OCI-LY1 (cell line): ENCODE measurements around the gene SLC16A3.
"Not testable (repeated sequence)": the region's sequence is repeated elsewhere in the genome, so short reads cannot be mapped to it uniquely, and the experiment has no call there.

Experiments used
- H2AFZ ChIP-seq: fragments of 200-600 bp; sonication (generic), shearing (Covaris generic); 2 replicates; pipeline ENCODE4 v1.6.0; 2014; ENCODE audit warnings: antibody characterized with exemption, mild to moderate bottlenecking, low read length
- H3F3A ChIP-seq: fragments of 200-600 bp; sonication (generic), shearing (Covaris generic); 2 replicates; pipeline ENCODE4 v1.6.0; 2014; ENCODE audit warnings: mild to moderate bottlenecking, antibody characterized with exemption, low read length, moderate library complexity; ENCODE audit not compliant: insufficient read depth
- H3K27ac ChIP-seq: fragments of 200-600 bp; sonication (generic); 2 replicates; pipeline ENCODE4 v1.5.1; 2014; ENCODE audit warnings: low read length, mixed run types, mild to moderate bottlenecking, low read depth; ENCODE audit not compliant: poor library complexity, severe bottlenecking
- H3K27me3 ChIP-seq: fragments of 200-600 bp; sonication (generic); 2 replicates; pipeline ENCODE4 v1.6.0; 2014; ENCODE audit warnings: antibody characterized with exemption, mild to moderate bottlenecking, low read length, moderate library complexity; ENCODE audit not compliant: insufficient read depth
- H3K36me3 ChIP-seq: fragments of 200-600 bp; sonication (generic); 2 replicates; pipeline ENCODE4 v1.6.1; 2014; ENCODE audit warnings: mild to moderate bottlenecking, antibody characterized with exemption, low read length, moderate library complexity, mixed read lengths; ENCODE audit not compliant: insufficient read depth
- H3K4me1 ChIP-seq: fragments of 200-600 bp; sonication (generic); 2 replicates; pipeline ENCODE4 v1.5.1; 2014; ENCODE audit warnings: mild to moderate bottlenecking, low read length, moderate library complexity; ENCODE audit not compliant: insufficient read depth, severe bottlenecking
- H3K4me2 ChIP-seq: fragments of 200-600 bp; sonication (generic), shearing (Covaris generic); 2 replicates; pipeline ENCODE4 v1.6.1; 2014; ENCODE audit warnings: low read length
- H3K4me3 ChIP-seq: fragments of 200-600 bp; sonication (generic); 2 replicates; pipeline ENCODE4 v1.5.1; 2014; ENCODE audit warnings: low read length, low read depth, mild to moderate bottlenecking, mixed read lengths; ENCODE audit not compliant: poor library complexity, severe bottlenecking
- H3K79me2 ChIP-seq: fragments of 200-600 bp; shearing (Covaris generic); 2 replicates; pipeline ENCODE4 v1.6.1; 2016; ENCODE audit warnings: mixed run types, low read length, mixed read lengths; ENCODE audit not compliant: insufficient read depth
- H3K9ac ChIP-seq: fragments of 200-600 bp; sonication (generic), shearing (Covaris generic); 2 replicates; pipeline ENCODE4 v1.6.1; 2014; ENCODE audit warnings: mild to moderate bottlenecking, low read length, mixed read lengths
- H3K9me2 ChIP-seq: fragments of 200-600 bp; sonication (generic), shearing (Covaris generic); 2 replicates; pipeline ENCODE4 v1.6.1; 2014; ENCODE audit warnings: low read depth, mild to moderate bottlenecking, low read length, mixed read lengths
- H3K9me3 ChIP-seq: fragments of 200-600 bp; shearing (Covaris generic); 2 replicates; pipeline ENCODE4 v1.6.1; 2014; ENCODE audit warnings: low read length, mixed read lengths
- H4K20me1 ChIP-seq: fragments of 200-600 bp; sonication (generic), shearing (Covaris generic); 2 replicates; pipeline ENCODE4 v1.6.0; 2016; ENCODE audit warnings: mild to moderate bottlenecking, low read length; ENCODE audit not compliant: insufficient read depth
- CTCF ChIP-seq: fragments of 200-600 bp; sonication (generic), shearing (Covaris generic); IDR thresholded peaks from 2 replicates; pipeline ENCODE4 v1.5.1; 2017; ENCODE audit warnings: mild to moderate bottlenecking, antibody characterized with exemption, low read length, moderate library complexity, mixed read lengths
- EZH2 ChIP-seq: fragments of 200-600 bp; sonication (generic), shearing (Covaris generic); IDR thresholded peaks from 2 replicates; pipeline ENCODE4 v1.8.0; 2017; ENCODE audit warnings: borderline replicate concordance, mixed run types, mild to moderate bottlenecking, antibody characterized with exemption, low read length, moderate library complexity, mixed read lengths

Gene SLC16A3

GRCh38 chr17:82203920-82204319 lies 24.9 kb upstream of the SLC16A3 start:
- Histone ChIP-seq H2AFZ (no peak overlapping the region), H3K36me3 (no peaks in the 10 kb centered on the region), H3K27ac (no peak overlapping the region), H4K20me1 (no peaks in the 10 kb centered on the region), H3K27me3 (peaks cover 3% of the 10 kb centered on the region), H3K9me2 (no peaks in the 10 kb centered on the region), H3K4me3 (no peak overlapping the region), H3K9ac (no peak overlapping the region), H3K4me1 (peaks cover 9% of the 10 kb centered on the region), H3K4me2 (no peak overlapping the region), H3K9me3 (no peaks in the 10 kb centered on the region), H3F3A (no peaks in the 10 kb centered on the region), H3K79me2 (no peaks in the 10 kb centered on the region)
- TF ChIP-seq EZH2: no peak
- TF ChIP-seq CTCF: no peak

DNA sequence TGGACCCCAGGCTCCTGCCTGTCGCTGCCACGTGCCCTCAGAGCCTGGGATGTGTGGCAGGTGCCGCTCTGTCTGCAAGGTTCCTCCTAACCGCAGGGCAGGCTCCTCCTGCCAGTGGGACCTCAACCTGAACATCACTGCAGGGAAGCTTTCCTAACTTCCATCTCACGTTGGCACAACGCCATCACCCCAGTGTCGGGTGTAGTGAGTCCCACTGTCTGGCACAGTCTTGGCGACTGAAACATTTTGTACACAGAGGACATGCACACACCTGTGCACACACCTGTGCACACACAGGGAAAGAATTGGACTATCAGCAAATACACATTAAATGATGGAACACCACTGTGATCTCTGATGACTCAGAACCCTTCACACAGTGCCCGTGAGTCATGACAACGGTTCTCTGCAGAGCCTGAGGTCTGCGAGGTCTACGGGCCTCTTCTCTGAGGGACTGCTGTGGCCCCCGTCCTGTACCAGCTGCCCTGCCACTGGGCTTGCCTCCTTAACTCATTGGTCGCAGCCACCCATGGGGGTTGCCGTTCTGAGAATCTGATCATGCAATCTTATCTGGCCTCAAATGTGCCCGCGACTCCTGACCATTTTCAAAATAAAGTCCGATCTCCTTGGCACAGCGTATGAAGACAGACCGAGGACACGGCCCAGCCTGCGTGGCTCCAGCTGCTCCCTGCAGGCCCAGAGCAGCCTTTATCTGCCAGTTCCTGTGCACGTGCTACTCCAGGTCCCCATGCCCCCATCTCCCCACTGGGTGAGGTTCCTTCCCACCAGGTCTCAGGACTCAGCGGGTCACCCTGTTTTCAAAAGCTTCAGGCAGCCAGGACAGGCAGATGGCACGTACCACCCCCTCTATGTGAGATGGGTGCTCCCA lies 23.8 kb upstream of the SLC16A3 start:
- Histone ChIP-seq H2AFZ (no peak overlapping the region), H3K36me3 (no peaks in the 10 kb centered on the region), H3K9ac (no peak overlapping the region), H3K4me2 (no peak overlapping the region), H3K27me3 (peaks cover 3% of the 10 kb centered on the region), H3K79me2 (no peaks in the 10 kb centered on the region), H3F3A (no peaks in the 10 kb centered on the region), H3K27ac (no peak overlapping the region), H4K20me1 (no peaks in the 10 kb centered on the region), H3K9me2 (no peaks in the 10 kb centered on the region), H3K4me3 (no peak overlapping the region), H3K9me3 (no peaks in the 10 kb centered on the region), H3K4me1 (peaks cover 9% of the 10 kb centered on the region)
- TF ChIP-seq EZH2 (no peak), CTCF (no peak)

DNA sequence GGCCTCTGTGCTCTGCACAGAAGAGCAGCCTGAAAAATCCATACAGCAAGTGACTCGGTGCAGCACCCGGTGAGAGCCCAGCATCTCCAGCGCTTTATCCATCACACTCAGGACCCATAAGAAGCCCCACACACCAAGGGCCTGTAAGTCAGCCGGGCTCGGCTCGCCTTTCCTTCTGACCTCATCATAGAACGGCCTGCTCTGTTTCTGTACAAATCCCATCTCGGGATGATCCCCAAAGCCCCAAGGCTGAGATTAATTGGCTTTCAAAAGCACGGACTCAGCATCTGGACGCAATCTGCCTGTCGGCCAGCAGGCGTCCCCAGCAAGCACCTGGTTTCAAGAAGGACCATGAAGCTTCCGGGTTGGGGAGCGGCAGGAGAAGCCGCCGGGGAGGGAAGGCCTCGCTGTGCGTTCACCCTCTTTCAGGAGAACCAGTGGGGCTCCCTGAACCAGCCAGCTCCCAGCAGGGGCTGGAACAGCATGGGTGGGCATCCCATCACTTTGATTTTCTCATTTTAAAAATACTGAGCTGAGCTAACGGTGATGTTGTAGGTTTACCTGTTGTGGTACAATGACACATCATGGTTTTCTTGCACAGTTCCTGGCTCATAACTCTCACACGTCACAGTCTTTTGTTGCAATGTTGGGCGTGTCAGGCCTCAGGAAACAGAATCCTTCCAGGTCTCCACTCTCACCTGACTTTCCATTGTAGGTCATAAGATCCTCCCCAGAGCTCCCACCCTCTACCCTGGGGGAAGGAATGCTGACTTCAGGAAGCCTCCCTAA lies 22.9 kb upstream of the SLC16A3 start:
- peak overlapping the region; percentile 37; the same call in 1 of the 2 replicates for H3K9ac ChIP-seq
- no peak overlapping the region for H3K27ac ChIP-seq
- H3K36me3 ChIP-seq: no peaks in the 10 kb centered on the region
- H3F3A ChIP-seq: no peaks in the 10 kb centered on the region
- H3K27me3 ChIP-seq: peaks cover 3% of the 10 kb centered on the region
- H3K4me1 ChIP-seq: peaks cover 9% of the 10 kb centered on the region
- no peak overlapping the region for H3K4me3 ChIP-seq
- H3K9me3 ChIP-seq: no peaks in the 10 kb centered on the region
- H3K9me2 ChIP-seq: no peaks in the 10 kb centered on the region
- H4K20me1 ChIP-seq: no peaks in the 10 kb centered on the region
- H3K79me2 ChIP-seq: no peaks in the 10 kb centered on the region
- TF ChIP-seq EZH2 (no peak), CTCF (peak; percentile 90)
- peak overlapping the region; percentile 49 for H3K4me2 ChIP-seq
- H2AFZ ChIP-seq: peak overlapping the region; percentile 2; the same call in 1 of the 2 replicates

DNA sequence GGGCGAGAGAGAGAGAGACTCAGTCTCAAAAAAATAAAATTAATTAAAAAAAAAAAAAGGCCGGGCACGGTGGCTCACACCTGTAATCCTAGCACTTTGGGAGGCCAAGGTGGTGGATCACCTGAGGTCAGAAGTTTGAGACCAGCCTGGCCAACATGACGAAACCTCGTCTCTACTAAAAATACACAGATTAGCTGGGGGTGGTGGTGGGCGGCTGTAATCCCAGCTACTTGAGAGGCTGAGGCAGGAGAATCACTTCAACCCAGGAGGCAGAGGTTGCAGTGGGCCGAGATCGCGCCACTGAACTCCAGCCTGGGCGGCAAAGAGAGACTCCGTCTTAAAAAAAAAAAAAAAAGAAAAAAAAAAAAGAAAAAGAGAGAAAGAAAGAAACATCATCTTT lies 18.2 kb upstream of the SLC16A3 start:
- H3K9me3 ChIP-seq, H3K27ac ChIP-seq, H3K79me2 ChIP-seq, H3K9me2 ChIP-seq, H4K20me1 ChIP-seq, H3F3A ChIP-seq, H3K27me3 ChIP-seq, H3K4me2 ChIP-seq, H3K4me3 ChIP-seq, H3K9ac ChIP-seq, H3K36me3 ChIP-seq, H2AFZ ChIP-seq: not testable (repeated sequence)
- peaks cover 28% of the 10 kb centered on the region for H3K4me1 ChIP-seq
